ENCODE data around the gene BIVM.

The BIVM gene

GRCh38 chr13:102881819-102882686 is 83.1 kb downstream of the BIVM start:
- DNase-seq (ENCODE audit: low read depth in 2 of 2) = no peak
